ENCODE results near the gene RARRES1. TPM values are rescaled to one million over a fixed set of nuclear protein-coding genes. Genes with fewer than 3 reads are reported as not detected.

RARRES1 gene
- polyA plus RNA-seq, 1 donor: 3.3 TPM

DNA sequence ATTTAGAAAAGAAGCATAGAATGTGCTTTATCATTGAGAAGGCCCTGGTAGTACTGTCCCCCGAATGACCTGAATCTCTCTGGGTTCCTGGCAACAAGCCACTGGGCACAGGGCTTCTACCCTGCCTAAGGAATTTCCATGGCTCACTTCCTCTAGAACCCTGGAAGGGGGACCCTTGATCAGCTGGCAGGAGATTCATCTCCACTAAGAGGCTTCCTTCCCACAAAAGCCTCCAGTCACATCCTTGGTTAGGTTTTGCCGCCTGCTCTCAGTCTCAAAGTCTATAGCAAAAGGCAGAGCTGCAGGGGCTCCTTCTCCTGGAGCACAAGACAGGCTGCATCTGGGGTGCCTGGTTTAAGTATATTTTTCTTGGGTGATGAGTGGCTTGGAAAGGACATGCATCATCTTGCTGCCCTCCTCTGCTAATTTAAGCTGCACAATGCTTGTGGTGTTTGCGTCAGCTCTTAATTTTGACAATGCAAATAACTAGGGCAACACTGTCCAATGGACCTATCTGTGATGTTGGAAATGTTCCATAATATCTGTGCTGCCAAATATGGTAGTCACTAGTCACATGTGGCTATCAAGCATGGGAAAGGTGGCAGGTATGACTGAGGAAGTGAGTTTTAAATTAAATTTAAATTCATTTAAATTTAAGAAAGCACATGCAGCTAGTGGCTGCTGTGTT, 33.4 kb upstream of the RARRES1 start:
- no peak for DNase-seq

- no peak for DNase-seq
These were observed 31.2 kb upstream of the RARRES1 start for GRCh38 chr3:158763421-158763820.

DNA sequence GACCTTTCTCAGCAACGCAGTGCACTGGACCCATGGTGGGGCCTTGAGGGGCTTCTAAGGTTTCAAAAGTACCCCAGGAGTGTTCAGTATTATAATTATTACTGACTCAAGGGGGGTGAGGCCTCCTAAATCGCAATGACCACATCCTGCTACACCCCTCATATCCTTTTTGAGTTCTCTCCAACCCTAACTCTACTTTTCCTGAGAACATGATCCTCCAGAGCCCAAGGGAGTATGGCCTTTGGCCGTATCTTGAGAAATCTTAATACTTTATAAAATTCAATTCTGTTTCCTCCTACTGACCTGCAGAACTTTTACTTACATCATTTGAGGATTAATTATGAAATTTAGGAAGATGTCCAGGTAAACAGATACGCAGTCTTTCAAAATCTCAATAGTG, 30.4 kb upstream of the RARRES1 start:
- peak; percentile 55 for DNase-seq

GRCh38 chr3:158761350-158761749, 29.1 kb upstream of the RARRES1 start:
- no peak for DNase-seq

DNA sequence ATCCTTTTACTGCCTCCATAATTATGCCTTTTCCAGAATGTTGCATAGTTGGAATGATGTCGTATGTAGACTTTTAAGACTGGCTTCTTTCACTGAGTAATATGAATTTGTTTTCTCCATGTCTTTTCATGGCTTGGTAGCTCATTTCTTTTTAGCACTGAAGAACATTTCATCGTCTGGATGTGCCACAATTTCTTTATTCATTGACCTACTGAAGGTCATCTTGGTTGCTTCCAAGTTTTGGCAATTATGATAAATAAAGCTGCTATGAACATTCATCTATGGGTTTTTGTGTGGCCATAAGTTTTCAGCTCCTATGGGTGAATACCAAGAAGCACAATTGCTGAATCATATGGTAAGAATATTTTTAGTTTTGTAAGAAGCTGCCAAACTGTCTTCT, 23.2 kb upstream of the RARRES1 start:
- no peak for DNase-seq

GRCh38 chr3:158753854-158754253, 21.6 kb upstream of the RARRES1 start:
- DNase-seq: no peak

- DNase-seq: no peak
These were observed 19.1 kb upstream of the RARRES1 start for GRCh38 chr3:158751316-158751715.

- no peak for DNase-seq
These were observed 17.8 kb upstream of the RARRES1 start for GRCh38 chr3:158750016-158750415.

GRCh38 chr3:158749526-158749925, 17.3 kb upstream of the RARRES1 start:
- DNase-seq: no peak

- DNase-seq: no peak
These were observed 16.1 kb upstream of the RARRES1 start for GRCh38 chr3:158748237-158748828.

- DNase-seq: no peak
These were observed 15.2 kb upstream of the RARRES1 start for GRCh38 chr3:158747417-158747816.

GRCh38 chr3:158745551-158745950, 13.3 kb upstream of the RARRES1 start:
- DNase-seq: no peak

DNA sequence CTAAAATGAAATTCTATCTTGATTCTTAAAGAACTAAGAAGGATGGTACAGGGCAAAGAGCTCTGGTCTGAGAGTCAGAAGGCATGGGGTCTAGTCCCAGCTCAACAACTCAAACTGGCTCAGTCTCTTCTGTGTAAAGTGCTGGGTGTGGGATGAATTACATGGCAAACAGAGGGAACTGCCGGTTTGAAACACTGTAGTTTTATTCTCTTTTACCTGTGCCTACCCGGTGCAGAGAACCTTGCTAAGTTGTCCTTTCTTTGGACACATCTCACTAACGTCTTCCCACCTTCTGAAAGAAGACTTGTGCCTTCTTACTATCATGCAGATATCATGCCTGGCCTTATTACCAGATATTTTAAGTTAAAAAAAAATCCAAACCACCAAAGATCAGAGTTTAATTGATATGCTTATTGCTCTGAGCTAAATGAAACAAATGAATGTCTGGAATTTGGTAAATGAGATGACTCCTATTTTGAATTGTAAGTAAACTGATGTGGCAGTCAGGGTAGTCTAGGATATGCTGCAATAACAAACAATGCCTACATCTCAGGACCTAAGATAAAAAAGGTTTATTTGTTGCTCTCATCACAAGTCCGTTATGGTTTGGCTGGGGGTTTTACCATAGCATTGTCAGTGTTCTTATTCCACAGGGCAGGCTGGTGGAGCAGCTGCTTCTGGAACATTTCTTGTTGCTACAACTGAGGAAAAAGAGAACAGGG, 12.5 kb upstream of the RARRES1 start:
- DNase-seq: no peak

GRCh38 chr3:158743664-158744566, 11.7 kb upstream of the RARRES1 start:
- DNase-seq: no peak

DNA sequence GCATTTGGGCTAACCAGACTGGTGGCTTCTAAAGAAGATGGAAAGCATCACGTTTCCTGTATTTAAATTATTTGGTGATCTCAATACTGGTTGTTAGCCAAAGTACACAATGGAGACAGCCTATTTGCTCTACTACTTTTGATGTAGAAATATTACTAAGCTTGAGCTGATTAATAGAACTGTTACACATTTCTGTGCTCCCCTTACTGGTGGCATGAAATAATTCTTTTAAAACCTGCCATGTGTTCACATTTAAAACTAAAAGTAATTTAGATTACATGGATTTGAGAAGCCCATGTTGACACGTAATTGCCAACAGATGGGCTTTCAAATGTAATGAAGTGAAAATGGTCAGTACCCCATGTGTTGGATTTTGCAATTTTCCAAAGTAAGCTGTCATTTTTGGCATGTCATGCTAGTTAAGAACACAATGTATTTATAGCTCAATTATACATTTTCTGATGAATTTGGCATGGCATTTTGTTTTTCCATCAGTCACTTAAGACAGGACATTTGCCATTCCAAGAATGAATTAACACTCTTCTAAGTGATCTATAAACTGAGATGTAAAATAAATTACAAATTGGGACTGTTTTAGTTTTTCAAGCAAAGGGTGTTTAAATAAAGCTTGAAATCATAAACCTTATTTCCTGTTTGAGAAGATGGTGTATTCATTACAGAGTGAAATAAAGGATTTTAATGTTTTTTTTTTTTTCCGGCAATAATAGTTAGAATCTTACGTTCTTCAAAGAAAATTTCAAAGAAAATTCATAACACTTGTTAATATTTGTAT, 10.8 kb upstream of the RARRES1 start:
- no peak for DNase-seq

DNA sequence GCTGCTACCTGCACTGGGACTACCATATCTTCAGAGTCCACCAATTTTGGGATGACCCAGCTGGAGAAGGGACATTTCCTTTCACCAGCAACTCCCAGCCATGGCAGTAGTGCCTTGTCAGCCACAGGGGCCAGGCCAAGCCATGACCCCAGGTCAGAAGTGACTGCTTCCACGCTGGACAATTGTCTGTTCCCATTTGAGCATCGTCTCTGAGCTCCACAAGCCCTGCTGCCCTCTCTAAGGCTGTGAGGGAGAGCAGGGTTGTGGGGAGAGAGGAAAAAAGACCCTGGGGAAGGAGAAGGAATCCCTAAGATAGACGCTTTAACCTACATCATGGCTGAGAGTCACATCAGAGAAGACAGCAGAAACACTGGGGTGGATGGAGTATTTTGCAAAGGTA, 7.4 kb upstream of the RARRES1 start:
- DNase-seq: no peak

- no peak for DNase-seq
These were observed 6.8 kb upstream of the RARRES1 start for GRCh38 chr3:158739078-158739477.

DNA sequence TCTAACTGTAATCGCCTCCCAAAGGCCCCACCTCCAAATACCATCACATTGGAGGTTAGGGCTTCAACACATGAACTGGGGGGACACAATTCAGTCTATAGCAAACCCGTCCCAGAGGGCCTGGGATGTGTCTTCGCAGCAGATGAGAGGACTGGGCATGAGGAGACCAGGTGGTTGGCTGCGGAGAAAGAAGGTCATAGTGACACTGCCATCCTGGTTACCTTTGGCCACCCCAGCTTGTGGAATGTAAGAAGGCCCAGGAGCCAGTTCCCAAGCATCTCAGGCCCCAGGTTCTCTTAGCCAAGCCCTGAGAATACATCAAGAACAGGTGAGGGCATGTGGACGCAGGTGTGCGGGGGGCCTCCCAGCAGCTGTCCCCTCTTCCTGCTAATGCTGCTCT, 6.4 kb upstream of the RARRES1 start:
- no peak for DNase-seq

GRCh38 chr3:158737976-158738615, 5.8 kb upstream of the RARRES1 start:
- no peak for DNase-seq

DNA sequence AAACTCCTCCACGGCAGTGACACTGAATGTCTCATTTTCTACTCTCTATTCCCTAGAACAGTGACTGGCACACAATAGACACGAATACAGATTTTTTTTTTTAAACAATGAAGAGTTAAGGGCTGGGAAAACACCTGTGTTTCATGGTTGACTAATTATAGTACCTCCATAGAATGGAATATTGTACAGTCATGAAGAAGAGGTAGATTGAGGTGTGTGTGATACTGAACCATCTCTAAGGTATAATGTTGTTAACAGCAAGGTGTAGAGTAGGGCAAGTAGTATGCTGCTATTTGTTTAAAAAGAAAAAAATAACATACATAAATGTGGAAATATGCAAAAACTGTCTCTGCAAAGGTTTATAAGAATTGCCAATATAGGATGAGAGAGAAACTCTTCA, 5.2 kb upstream of the RARRES1 start:
- DNase-seq: no peak

DNA sequence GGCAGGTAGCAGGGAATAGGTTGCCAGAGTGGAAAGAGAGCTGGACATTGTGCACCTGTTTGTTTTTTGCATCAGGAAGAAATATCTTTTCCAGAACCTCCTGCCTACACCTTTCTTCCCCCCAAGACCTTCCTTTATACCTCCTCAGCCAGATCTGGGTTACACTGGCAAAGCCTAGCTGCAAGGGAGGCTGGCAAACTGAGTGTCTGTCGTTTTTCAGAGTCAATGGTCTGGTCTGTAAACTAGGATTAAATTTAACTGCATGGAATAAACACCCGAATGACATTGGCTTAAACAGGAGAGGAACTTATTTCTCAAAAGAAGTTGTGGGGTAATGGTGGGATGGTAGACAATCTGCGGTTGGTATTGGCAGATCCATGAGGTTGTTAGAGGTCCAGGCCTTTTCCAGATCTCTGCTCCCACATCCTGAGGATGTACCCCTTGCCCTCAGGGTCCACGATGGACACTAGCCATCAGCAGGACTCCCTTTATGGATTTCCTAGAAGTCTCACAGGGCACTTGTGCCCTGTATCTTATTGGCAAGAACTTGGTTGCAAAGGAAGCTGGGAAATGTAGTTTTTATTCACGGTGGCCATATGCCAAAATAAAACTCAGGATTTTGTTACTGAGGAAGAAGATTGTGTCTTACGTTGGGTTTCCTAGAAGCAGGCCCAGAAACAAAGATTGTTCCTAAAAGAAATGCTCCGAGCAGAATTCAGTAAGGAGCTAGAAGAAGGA, 3.2 kb upstream of the RARRES1 start:
- no peak for DNase-seq

Measured in hindlimb muscle (tissue), 1 donor.